ENCODE data around the gene CPPED1.

CPPED1 gene

DNA sequence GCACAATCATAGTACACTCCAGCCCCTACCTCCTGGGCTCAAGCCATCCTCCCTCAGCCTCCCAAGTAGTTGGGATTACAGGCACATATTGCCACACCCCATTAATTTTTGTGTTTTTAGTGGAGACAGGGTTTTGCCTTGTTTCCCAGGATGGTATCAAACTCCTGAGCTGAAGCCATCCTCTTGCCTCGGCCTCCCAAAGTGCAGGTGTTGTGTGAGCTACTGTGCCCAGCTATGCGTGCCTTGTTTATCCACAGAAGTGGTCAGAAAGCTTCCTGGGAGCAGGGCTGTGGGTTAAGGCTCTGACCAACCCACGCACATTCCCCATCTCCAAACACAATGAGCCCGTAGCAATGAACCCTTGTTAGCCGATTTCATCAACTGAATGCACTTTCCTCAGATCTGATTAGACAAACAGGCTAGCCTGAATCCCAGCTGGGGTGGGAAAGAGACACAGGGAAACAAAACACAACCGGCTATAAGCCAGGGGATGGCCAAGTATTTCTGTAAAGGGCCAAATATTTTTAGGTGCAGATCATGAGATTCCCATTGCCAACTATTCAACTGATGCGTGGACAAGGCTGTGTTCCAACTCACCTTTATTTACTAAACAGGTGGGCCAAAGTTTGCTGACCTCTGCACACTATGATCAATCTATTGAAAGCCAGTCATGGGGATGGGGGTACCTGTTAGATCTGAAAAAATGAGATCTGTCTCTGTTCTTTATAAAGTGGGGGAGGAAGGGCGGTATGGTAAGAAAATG, 193.6 kb downstream of the CPPED1 start:
- POLR2A ChIA-PET (ENCODE audit: low non-redundant PET) = no interaction called here
- CTCF ChIA-PET = interaction anchor here (0.6 kb wide), 1 partner anchor 250 kb away, joined by 3 read pairs; no protein-coding TSS in a partner anchor
- TF ChIP-seq, protein P1, sequence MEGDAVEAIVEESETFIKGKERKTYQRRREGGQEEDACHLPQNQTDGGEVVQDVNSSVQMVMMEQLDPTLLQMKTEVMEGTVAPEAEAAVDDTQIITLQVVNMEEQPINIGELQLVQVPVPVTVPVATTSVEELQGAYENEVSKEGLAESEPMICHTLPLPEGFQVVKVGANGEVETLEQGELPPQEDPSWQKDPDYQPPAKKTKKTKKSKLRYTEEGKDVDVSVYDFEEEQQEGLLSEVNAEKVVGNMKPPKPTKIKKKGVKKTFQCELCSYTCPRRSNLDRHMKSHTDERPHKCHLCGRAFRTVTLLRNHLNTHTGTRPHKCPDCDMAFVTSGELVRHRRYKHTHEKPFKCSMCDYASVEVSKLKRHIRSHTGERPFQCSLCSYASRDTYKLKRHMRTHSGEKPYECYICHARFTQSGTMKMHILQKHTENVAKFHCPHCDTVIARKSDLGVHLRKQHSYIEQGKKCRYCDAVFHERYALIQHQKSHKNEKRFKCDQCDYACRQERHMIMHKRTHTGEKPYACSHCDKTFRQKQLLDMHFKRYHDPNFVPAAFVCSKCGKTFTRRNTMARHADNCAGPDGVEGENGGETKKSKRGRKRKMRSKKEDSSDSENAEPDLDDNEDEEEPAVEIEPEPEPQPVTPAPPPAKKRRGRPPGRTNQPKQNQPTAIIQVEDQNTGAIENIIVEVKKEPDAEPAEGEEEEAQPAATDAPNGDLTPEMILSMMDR (conservative IDR thresholded peaks at IDR 0.05; ENCODE audit: low read depth) = no peak
- DNase-seq (ENCODE audit: low spot score) = no peak
- no peak overlapping the region for H3K27ac ChIP-seq
